Measurements from ENCODE around the gene IL12B.
"Not testable (repeated sequence)": the region's sequence is repeated elsewhere in the genome, so short reads cannot be mapped to it uniquely, and the experiment has no call there.

IL12B gene

GRCh38 chr5:159290741-159291140, 39.5 kb downstream of the IL12B start:
- DNase-seq: no peak

DNA sequence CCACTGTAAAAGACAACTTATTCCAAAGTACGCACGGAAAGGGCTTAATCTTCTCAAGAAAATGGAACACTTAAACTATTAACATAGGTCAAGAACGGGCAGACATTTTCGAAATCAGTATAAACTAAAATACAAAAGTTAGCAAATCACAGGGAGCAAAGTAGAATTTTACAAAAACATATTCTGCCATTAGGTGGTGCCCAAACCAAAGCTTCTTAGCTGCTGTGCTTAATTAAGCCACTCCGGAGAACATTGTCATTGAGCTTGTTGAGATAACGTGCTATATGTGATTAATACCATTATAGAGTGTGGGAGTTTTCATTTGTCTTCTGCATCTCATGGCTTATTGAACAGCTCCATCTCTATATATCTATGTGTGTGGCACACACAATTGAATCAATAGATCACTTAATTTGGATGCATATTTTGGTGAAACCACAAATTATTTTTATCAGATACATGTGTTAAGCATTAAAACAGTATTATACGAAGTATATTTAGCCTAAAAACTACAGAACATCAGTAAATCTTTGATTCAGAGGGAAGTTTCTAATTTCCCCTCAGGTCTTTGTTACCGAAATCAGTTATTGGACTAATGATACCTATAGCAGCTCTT, 43.8 kb downstream of the IL12B start:
- peak in 1 of 2 donors; percentile 19 for DNase-seq

DNA sequence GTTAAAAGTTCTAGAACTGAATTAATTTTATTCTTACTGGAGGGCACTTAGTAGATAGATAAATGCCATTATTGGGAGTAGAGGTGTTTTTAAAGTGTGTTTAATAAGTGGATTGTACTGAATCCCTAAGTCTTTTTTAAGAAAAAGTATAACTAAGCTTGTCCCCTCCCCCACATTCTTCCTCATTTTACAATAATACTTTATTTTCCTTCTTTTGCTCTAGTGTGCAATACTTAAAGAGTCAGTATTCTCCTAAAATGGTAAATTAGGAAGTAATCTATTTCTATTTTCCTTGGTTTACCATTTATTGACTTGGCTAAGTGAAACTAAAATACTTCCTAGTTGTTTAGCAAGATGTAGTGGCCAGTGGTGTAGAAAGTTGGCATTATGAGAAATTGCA, 55.6 kb downstream of the IL12B start:
- no peak for DNase-seq

DNA sequence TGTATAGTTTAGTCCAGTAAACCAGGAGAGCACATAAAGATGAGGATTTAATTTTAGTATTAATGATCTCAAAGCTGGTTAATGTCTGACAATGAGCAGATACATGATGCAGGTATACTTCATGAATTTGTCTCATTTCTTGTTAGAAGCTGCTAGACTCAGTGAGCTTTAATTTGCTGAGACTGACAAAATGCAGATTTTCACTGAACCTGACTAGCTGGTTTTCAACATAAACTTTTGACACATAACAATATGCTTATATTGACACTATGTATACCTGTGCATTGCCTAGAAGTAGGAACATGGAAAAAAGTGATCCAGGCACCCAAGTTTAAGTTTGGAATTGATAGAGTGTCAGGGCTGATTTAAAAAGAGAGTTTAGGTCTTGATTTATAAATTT, 56.4 kb downstream of the IL12B start:
- DNase-seq: no peak

GRCh38 chr5:159269723-159270122, 60.6 kb downstream of the IL12B start:
- DNase-seq: no peak

DNA sequence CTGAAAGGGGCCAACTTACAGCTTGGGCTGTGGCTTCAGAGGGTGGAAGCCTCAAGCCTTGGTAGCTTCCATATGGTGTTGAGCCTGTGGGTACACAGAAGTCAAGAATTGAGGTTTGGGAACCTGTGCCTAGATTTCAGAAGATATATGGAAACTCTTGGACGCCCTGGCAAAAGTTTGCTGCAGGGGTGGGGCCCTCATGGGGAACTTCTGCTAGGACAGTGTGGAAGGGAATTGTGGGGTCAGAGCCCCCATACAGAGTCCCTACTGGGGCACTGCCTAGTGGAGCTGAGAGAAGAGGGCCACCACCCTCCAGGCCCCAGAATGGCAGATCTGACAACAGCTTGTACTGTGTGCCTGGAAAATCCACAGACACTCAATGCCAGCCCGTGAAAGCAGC, 63.5 kb downstream of the IL12B start:
- DNase-seq: not testable (repeated sequence)
